Measurements from ENCODE around the gene SLC16A1. TPM values are rescaled to one million over a fixed set of nuclear protein-coding genes. Genes with fewer than 3 reads are reported as not detected.

SLC16A1 gene
- total and polyA plus RNA-seq, 10 of the 15 experiments (the other 5 are each of a cell fraction or from before 2014, with no cell fraction given): 39.0 to 106 (median 65.8) TPM

DNA sequence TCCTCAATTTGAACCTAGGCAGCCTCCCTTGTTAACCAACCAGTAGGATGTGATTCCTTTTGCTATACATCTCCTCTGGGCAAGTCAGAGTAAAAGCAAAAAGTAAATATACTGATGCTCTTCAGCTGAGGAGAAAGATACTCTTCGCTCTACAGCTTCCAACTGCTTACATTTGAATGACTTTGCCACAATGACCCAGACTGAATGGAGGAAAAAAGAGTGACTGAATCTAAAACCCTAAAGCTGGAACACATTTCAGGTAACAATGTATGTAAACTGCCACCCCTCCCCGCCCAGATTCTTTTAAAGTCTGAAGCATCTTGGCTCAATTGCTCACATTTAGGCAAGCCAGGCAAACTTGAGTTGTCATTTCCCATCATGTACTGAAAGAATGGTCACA lies 46.1 kb downstream of the SLC16A1 start:
- H3K4me1 ChIP-seq (ENCODE audit: control insufficient read depth, insufficient read depth, low read length): no peaks in the 10 kb centered on the region
- ChIA-PET CTCF (interaction anchor here (1.4 kb wide), 1 partner anchor 163 kb away, joined by 3 read pairs; the partner anchor contains the start of gene LRIG2), POLR2A (no interaction called here), SMC1A (ENCODE audit: uncharacterized antibody, unreplicated experiment) (interaction anchor here (1.3 kb wide), 1 partner anchor 132 kb away, joined by 4 read pairs; no protein-coding TSS in a partner anchor), RAD21 (ENCODE audit: unreplicated experiment) (no interaction called here)
- no peaks in the 10 kb centered on the region for H3K27me3 ChIP-seq (replicated peaks in 1 of 2; ENCODE audit: control insufficient read depth in 2 of 2, insufficient read depth in 2 of 2, low read length in 1 of 2)
- peaks cover 0 to 7% of the 10 kb centered on the region in 2 experiments; a peak in 2 of 4 replicates for H3K36me3 ChIP-seq (ENCODE audit: control insufficient read depth in 2 of 2, insufficient read depth in 2 of 2, low read length in 1 of 2)
- no peaks in the 10 kb centered on the region for H3K9me3 ChIP-seq (replicated peaks; ENCODE audit: control insufficient read depth, insufficient read depth, low read length)
- in situ Hi-C loops (cut with MboI) (no loop called here), intact Hi-C loops (cut with micrococcal nuclease; ENCODE audit: unreplicated experiment) (no loop called here)
- no peak overlapping the region for H3K4me2 ChIP-seq (ENCODE audit: control insufficient read depth, insufficient read depth)
- H4K20me1 ChIP-seq (ENCODE audit: control insufficient read depth, insufficient read depth): no peaks in the 10 kb centered on the region
- no peak for FAIRE-seq
- no peak overlapping the region for H3K9ac ChIP-seq (ENCODE audit: control insufficient read depth, insufficient read depth, low read length)
- H3K27ac ChIP-seq (ENCODE audit: control insufficient read depth, insufficient read depth): no peak overlapping the region
- H3K4me3 ChIP-seq: no peak overlapping the region
- no TSS peak for BruUV-seq (replicated peaks)
- ATAC-seq: no peak
- H3K79me2 ChIP-seq (ENCODE audit: control insufficient read depth, insufficient read depth, low read length): no peaks in the 10 kb centered on the region
- no peak for DNase-seq (ENCODE audit: low read depth, low spot score)
- TF ChIP-seq HDAC2 (IDR thresholded peaks at IDR 0.05) (no peak), MTA2 (IDR thresholded peaks at IDR 0.05; ENCODE audit: low read depth) (no peak), ZZZ3 (IDR thresholded peaks at IDR 0.05; ENCODE audit: control insufficient read depth, insufficient read length, low read depth) (no peak), SMARCA5 (IDR thresholded peaks at IDR 0.05) (no peak), FOXK2 (IDR thresholded peaks at IDR 0.05) (no peak), POU2F2 (IDR thresholded peaks at IDR 0.05; ENCODE audit: borderline replicate concordance, low read depth, low read length) (no peak), KAT2A (conservative IDR thresholded peaks at IDR 0.05; ENCODE audit: control insufficient read depth, low read depth, low read length) (no peak), SREBF2 (IDR thresholded peaks at IDR 0.05; ENCODE audit: low read length) (no peak), NFYA (IDR thresholded peaks at IDR 0.05; ENCODE audit: borderline replicate concordance, low read depth, low read length) (no peak), MYC (IDR thresholded peaks at IDR 0.05; ENCODE audit: insufficient read depth, insufficient read length, insufficient replicate concordance, low read length, severe bottlenecking) (no peak), ASH2L (IDR thresholded peaks at IDR 0.05; ENCODE audit: borderline replicate concordance, low read depth) (no peak), NFXL1 (IDR thresholded peaks at IDR 0.05; ENCODE audit: borderline replicate concordance) (no peak), ELK1 (IDR thresholded peaks at IDR 0.05; ENCODE audit: low read depth, low read length) (no peak), SMC3 (IDR thresholded peaks at IDR 0.05; ENCODE audit: borderline replicate concordance, low read length) (no peak)
- TF ChIP-seq, protein P1, sequence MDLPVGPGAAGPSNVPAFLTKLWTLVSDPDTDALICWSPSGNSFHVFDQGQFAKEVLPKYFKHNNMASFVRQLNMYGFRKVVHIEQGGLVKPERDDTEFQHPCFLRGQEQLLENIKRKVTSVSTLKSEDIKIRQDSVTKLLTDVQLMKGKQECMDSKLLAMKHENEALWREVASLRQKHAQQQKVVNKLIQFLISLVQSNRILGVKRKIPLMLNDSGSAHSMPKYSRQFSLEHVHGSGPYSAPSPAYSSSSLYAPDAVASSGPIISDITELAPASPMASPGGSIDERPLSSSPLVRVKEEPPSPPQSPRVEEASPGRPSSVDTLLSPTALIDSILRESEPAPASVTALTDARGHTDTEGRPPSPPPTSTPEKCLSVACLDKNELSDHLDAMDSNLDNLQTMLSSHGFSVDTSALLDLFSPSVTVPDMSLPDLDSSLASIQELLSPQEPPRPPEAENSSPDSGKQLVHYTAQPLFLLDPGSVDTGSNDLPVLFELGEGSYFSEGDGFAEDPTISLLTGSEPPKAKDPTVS (IDR thresholded peaks at IDR 0.05; ENCODE audit: low read depth, low read length): no peak
- TF ChIP-seq, protein P2, sequence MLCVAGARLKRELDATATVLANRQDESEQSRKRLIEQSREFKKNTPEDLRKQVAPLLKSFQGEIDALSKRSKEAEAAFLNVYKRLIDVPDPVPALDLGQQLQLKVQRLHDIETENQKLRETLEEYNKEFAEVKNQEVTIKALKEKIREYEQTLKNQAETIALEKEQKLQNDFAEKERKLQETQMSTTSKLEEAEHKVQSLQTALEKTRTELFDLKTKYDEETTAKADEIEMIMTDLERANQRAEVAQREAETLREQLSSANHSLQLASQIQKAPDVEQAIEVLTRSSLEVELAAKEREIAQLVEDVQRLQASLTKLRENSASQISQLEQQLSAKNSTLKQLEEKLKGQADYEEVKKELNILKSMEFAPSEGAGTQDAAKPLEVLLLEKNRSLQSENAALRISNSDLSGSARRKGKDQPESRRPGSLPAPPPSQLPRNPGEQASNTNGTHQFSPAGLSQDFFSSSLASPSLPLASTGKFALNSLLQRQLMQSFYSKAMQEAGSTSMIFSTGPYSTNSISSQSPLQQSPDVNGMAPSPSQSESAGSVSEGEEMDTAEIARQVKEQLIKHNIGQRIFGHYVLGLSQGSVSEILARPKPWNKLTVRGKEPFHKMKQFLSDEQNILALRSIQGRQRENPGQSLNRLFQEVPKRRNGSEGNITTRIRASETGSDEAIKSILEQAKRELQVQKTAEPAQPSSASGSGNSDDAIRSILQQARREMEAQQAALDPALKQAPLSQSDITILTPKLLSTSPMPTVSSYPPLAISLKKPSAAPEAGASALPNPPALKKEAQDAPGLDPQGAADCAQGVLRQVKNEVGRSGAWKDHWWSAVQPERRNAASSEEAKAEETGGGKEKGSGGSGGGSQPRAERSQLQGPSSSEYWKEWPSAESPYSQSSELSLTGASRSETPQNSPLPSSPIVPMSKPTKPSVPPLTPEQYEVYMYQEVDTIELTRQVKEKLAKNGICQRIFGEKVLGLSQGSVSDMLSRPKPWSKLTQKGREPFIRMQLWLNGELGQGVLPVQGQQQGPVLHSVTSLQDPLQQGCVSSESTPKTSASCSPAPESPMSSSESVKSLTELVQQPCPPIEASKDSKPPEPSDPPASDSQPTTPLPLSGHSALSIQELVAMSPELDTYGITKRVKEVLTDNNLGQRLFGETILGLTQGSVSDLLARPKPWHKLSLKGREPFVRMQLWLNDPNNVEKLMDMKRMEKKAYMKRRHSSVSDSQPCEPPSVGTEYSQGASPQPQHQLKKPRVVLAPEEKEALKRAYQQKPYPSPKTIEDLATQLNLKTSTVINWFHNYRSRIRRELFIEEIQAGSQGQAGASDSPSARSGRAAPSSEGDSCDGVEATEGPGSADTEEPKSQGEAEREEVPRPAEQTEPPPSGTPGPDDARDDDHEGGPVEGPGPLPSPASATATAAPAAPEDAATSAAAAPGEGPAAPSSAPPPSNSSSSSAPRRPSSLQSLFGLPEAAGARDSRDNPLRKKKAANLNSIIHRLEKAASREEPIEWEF (IDR thresholded peaks at IDR 0.05; ENCODE audit: insufficient replicate concordance, low read depth, low read length): no peak
- WGBS (ENCODE audit: insufficient coverage, insufficient replicate concordance, low lambda C conversion rate, missing lambda C conversion rate): 96% methylated on average over 2 of the region's 2 CpGs
- no peak overlapping the region for H2AFZ ChIP-seq (ENCODE audit: control insufficient read depth, low read depth, low read length)
